ENCODE results near the gene CD81.

The CD81 gene

DNA sequence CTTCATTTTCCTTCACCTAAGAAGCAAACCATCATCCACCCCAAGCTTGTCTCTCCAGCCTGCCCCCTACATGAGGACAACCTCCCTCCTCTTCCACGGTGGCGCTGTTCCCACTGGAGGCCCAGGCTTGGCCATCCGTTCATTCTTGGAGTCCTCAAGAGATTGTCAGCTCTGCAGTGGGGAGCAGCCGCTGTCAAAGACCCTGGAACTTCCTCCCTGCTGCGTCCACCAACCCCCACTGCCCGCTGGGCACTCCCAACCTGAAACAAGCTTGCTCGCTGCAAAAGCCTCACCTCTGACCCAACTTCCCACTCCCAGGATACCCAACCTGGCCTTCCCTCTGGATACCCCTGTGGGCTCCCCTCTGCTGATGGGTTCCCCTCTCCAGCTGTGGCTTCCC lies 10.4 kb upstream of the CD81 start:
- Histone ChIP-seq H3K79me2 (ENCODE audit: control insufficient read depth, low read length) (no peaks in the 10 kb centered on the region), H3F3A (ENCODE audit: control insufficient read depth, insufficient read depth) (no peaks in the 10 kb centered on the region), H4K20me1 (ENCODE audit: control insufficient read depth, insufficient read depth, low read depth, low read length) (no peaks in the 10 kb centered on the region), H3K9me3 (ENCODE audit: control insufficient read depth, insufficient read depth, low read length) (no peaks in the 10 kb centered on the region), H3K27ac (ENCODE audit: low read depth, low read length) (no peak overlapping the region), H3K9me2 (replicated peaks; ENCODE audit: control insufficient read depth, low read length) (no peaks in the 10 kb centered on the region), H3K27me3 (ENCODE audit: control insufficient read depth, low read length) (peaks cover 4% of the 10 kb centered on the region; the same call in 1 of the 2 replicates), H3K4me3 (ENCODE audit: low read length) (no peak overlapping the region), H3K4me1 (ENCODE audit: control insufficient read depth, low read length) (no peaks in the 10 kb centered on the region), H3K4me2 (ENCODE audit: low read length) (no peak overlapping the region), H3K36me3 (ENCODE audit: control insufficient read depth, low read length) (no peaks in the 10 kb centered on the region)
- TF ChIP-seq, protein P1, sequence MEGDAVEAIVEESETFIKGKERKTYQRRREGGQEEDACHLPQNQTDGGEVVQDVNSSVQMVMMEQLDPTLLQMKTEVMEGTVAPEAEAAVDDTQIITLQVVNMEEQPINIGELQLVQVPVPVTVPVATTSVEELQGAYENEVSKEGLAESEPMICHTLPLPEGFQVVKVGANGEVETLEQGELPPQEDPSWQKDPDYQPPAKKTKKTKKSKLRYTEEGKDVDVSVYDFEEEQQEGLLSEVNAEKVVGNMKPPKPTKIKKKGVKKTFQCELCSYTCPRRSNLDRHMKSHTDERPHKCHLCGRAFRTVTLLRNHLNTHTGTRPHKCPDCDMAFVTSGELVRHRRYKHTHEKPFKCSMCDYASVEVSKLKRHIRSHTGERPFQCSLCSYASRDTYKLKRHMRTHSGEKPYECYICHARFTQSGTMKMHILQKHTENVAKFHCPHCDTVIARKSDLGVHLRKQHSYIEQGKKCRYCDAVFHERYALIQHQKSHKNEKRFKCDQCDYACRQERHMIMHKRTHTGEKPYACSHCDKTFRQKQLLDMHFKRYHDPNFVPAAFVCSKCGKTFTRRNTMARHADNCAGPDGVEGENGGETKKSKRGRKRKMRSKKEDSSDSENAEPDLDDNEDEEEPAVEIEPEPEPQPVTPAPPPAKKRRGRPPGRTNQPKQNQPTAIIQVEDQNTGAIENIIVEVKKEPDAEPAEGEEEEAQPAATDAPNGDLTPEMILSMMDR (IDR thresholded peaks at IDR 0.05; ENCODE audit: low read depth, low read length, poor library complexity, severe bottlenecking), result no peak
- TF ChIP-seq EZH2phosphoT487 (IDR thresholded peaks at IDR 0.05; ENCODE audit: borderline replicate concordance, low read length), result no peak

DNA sequence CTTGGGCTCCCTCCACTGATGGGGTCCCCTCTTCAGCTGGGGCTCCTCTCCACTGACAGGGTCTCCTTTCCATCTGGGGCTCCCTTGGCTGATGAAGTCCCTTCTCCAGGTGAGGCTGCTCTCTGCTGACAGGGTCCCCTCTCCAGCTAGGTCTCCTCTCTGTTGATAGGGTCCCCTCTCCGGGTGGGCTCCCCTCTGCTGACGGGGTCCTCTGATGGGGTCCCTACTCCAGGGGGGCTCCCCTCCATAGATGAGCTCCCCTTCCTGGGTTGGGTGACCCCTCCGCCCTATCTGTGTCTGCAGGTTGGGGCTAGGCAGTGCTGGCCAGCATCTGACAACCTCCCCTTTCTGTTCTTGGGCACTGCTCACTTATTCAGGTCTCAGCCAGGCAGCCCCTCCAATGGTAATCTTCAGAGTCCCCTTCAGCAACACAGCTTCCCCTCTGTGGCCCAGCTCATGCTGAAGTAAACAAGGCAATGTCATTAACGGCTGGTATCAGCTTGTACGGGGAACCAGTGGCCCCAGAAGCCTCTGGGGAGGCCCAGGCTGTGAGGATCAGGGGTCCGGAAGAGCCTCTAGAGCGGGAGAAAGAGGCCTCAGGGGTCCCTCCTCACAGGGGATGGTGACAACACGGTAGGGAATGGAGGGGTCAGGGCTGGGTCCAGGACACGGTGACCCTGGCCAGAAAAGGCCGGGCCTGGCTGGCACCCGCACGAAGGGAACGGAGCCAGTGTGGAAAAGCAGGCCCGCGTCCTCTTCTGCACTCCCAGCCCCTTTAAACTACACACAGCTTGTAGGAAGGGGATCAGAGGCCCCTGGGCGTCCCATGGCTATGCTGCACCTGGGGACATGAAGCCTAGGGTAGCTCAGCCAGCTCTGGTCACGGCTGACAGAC lies 9.6 kb upstream of the CD81 start:
- Histone ChIP-seq H4K20me1 (ENCODE audit: control insufficient read depth, insufficient read depth, low read depth, low read length) (no peaks in the 10 kb centered on the region), H3K4me1 (ENCODE audit: control insufficient read depth, low read length) (no peaks in the 10 kb centered on the region), H3K4me3 (ENCODE audit: low read length) (no peak overlapping the region), H3K27me3 (ENCODE audit: control insufficient read depth, low read length) (no peaks in the 10 kb centered on the region; the same call in 1 of the 2 replicates), H3K4me2 (ENCODE audit: low read length) (no peak overlapping the region), H3K36me3 (ENCODE audit: control insufficient read depth, low read length) (no peaks in the 10 kb centered on the region), H3K27ac (ENCODE audit: low read depth, low read length) (no peak overlapping the region), H3F3A (ENCODE audit: control insufficient read depth, insufficient read depth) (no peaks in the 10 kb centered on the region), H3K79me2 (ENCODE audit: control insufficient read depth, low read length) (no peaks in the 10 kb centered on the region), H3K9me3 (ENCODE audit: control insufficient read depth, insufficient read depth, low read length) (no peaks in the 10 kb centered on the region), H3K9me2 (replicated peaks; ENCODE audit: control insufficient read depth, low read length) (no peaks in the 10 kb centered on the region)
- no peak for TF ChIP-seq EZH2phosphoT487 (IDR thresholded peaks at IDR 0.05; ENCODE audit: borderline replicate concordance, low read length)
- TF ChIP-seq, protein P1 (IDR thresholded peaks at IDR 0.05; ENCODE audit: low read depth, low read length, poor library complexity, severe bottlenecking), result no peak

DNA sequence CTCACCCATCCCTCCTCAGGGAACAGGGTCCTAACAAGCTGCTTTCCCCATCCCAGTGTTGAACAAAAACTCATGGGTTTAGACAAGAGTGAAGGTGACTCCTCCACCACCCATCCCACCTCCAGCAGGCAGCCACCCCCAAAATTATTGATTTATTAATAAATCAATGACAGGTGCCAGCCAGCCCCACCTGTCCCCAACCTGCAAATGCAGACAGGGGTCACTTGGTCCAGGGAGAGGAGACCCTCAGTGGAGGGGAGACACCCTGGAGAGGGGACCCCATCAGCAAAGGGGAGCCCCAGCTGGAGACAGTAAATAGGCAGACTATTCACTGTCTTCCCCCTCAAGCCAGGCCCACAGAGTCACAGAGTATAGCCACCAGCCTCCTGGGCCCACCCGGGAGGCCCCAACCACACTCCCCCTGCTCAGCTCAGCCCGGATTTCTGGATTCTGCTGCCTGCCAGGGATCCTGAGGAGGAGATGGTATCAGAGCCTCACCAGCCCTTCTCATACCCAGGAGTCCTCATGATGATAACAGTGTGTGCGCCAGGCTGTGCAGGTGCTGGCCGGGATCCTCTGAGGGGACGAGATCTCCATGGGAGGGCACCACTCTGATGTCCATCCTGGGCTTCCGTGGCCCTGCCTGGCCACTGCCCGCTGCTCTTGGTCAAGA lies 8.8 kb upstream of the CD81 start:
- Histone ChIP-seq H3K4me3 (ENCODE audit: low read length) (no peak overlapping the region), H3F3A (ENCODE audit: control insufficient read depth, insufficient read depth) (no peaks in the 10 kb centered on the region), H3K4me2 (ENCODE audit: low read length) (no peak overlapping the region), H3K9me3 (ENCODE audit: control insufficient read depth, insufficient read depth, low read length) (no peaks in the 10 kb centered on the region), H3K27ac (ENCODE audit: low read depth, low read length) (no peak overlapping the region), H3K36me3 (ENCODE audit: control insufficient read depth, low read length) (no peaks in the 10 kb centered on the region), H3K27me3 (ENCODE audit: control insufficient read depth, low read length) (no peaks in the 10 kb centered on the region), H4K20me1 (ENCODE audit: control insufficient read depth, insufficient read depth, low read depth, low read length) (no peaks in the 10 kb centered on the region), H3K9me2 (replicated peaks; ENCODE audit: control insufficient read depth, low read length) (no peaks in the 10 kb centered on the region), H3K4me1 (ENCODE audit: control insufficient read depth, low read length) (no peaks in the 10 kb centered on the region), H3K79me2 (ENCODE audit: control insufficient read depth, low read length) (no peaks in the 10 kb centered on the region)
- no peak for TF ChIP-seq EZH2phosphoT487 (IDR thresholded peaks at IDR 0.05; ENCODE audit: borderline replicate concordance, low read length)
- TF ChIP-seq, protein P1 (IDR thresholded peaks at IDR 0.05; ENCODE audit: low read depth, low read length, poor library complexity, severe bottlenecking), result no peak
